HCT116 (cell line): Measurements from ENCODE around the gene TSPAN14. TPM values are rescaled to one million over a fixed set of nuclear protein-coding genes. Genes with fewer than 3 reads are reported as not detected.

ENCODE experiments used
- ATAC-seq: fragments of 200-7000 bp; cut with Tn5 transposase; 2 replicates; pipeline ENCODE4 v1.9.1; 2020; ENCODE audit warnings: mild to moderate bottlenecking, moderate library complexity
- BruUV-seq: library from RNA; stranded (reverse); fragments of 400-500 nt; replicated peaks from 2 replicates; lab custom pipeline; 2021; lab: Mats Ljungman, UMichigan
- CTCF ChIA-PET: fragments of 300-600 bp; sonication (Branson Sonifier 250); formaldehyde crosslinking; loops from one replicate; lab custom pipeline; 2021; ENCODE audit warnings: antibody characterized with exemption; lab: Charles Lee
- POLR2A ChIA-PET: fragments of 300-600, 350-600 bp; sonication (Branson Sonifier 250); formaldehyde crosslinking; loops from one replicate; lab custom pipeline; 2021; ENCODE audit warnings: antibody characterized with exemption; lab: Charles Lee
- RAD21 ChIA-PET, 2 experiments: fragments of 300-600 bp; sonication (Branson Sonifier 250); formaldehyde crosslinking; loops; one replicate each; lab custom pipeline; 2023; ENCODE audit warnings: low total read pairs in 2 of 2; ENCODE audit not compliant: uncharacterized antibody in 2 of 2, unreplicated experiment in 2 of 2, low non-redundant PET in 1 of 2; lab: Charles Lee
- DNase-seq: peaks from one replicate; pipeline ENCODE4 v3.0.0-alpha.2; 2010; ENCODE audit warnings: low read depth, low spot score
- H2AFZ ChIP-seq: fragments of 200-600 bp; shearing (Covaris generic), sonication (generic); 2 replicates; pipeline ENCODE4 v1.6.1; 2017; ENCODE audit warnings: low read depth, mixed run types, mixed read lengths, antibody characterized with exemption, low read length; ENCODE audit not compliant: poor library complexity, severe bottlenecking
- H3K27ac ChIP-seq: 2 replicates; pipeline ENCODE4 v1.5.1; 2012; ENCODE audit warnings: low read depth, low read length
- H3K27me3 ChIP-seq: fragments of 200-600 bp; sonication (generic); 2 replicates; pipeline ENCODE4 v1.6.1; 2016; ENCODE audit warnings: mixed run types, low read length, mixed read lengths; ENCODE audit not compliant: insufficient read depth
- H3K36me3 ChIP-seq, 2 experiments: fragments of 200-500 bp in 1 of 2; fragments of 200-600 bp in 1 of 2; sonication (Bioruptor generic) in 1 of 2; sonication (generic) in 1 of 2; 2 replicates each; pipeline versions ENCODE4 v1.5.1 to v1.6.1; 2014 to 2016; ENCODE audit warnings: low read length in 2 of 2, inconsistent platforms in 1 of 2, mixed read lengths in 1 of 2, mixed run types in 1 of 2; ENCODE audit not compliant: insufficient read depth in 2 of 2, control insufficient read depth in 1 of 2
- H3K4me1 ChIP-seq, 2 experiments: fragments of 200-600 bp in 1 of 2; sonication (generic) in 1 of 2; 2 replicates each; pipeline versions ENCODE4 v1.5.1 to v1.6.1; 2012 to 2017; ENCODE audit warnings: low read length in 2 of 2, inconsistent platforms in 1 of 2, mild to moderate bottlenecking in 1 of 2, mixed read lengths in 1 of 2, mixed run types in 1 of 2, moderate library complexity in 1 of 2; ENCODE audit not compliant: insufficient read depth in 2 of 2, control insufficient read depth in 1 of 2
- H3K4me2 ChIP-seq: fragments of 200-600 bp; sonication (generic); 2 replicates; pipeline ENCODE4 v1.6.1; 2017; ENCODE audit warnings: mixed run types, low read length, mixed read lengths
- H3K4me3 ChIP-seq, 2 experiments: fragments of 200-600 bp in 1 of 2; sonication (generic) in 1 of 2; replicated peaks in 1 of 2; 2 replicates each; pipeline ENCODE4 v1.5.1; 2011 to 2016; ENCODE audit warnings: low read length in 2 of 2, control low read depth in 1 of 2, low read depth in 1 of 2, mild to moderate bottlenecking in 1 of 2, mixed read lengths in 1 of 2, mixed run types in 1 of 2
- H3K79me2 ChIP-seq: fragments of 200-600 bp; sonication (generic); 2 replicates; pipeline ENCODE4 v1.6.1; 2017; ENCODE audit warnings: mild to moderate bottlenecking, mixed run types, low read length, moderate library complexity, mixed read lengths; ENCODE audit not compliant: insufficient read depth
- H3K9ac ChIP-seq: fragments of 200-600 bp; sonication (generic); 2 replicates; pipeline ENCODE4 v1.6.1; 2016; ENCODE audit warnings: low read length, mixed read lengths
- H3K9me2 ChIP-seq: fragments of 200-600 bp; sonication (generic), shearing (Covaris generic); 2 replicates; pipeline ENCODE4 v1.6.1; 2017; ENCODE audit warnings: mixed run types, mild to moderate bottlenecking, moderate library complexity; ENCODE audit not compliant: insufficient read depth
- H3K9me3 ChIP-seq, 2 experiments: fragments of 200-500 bp in 1 of 2; fragments of 200-600 bp in 1 of 2; sonication (Bioruptor generic) in 1 of 2; sonication (generic) in 1 of 2; 2 replicates each; pipeline ENCODE4 v1.6.1; 2014 to 2017; ENCODE audit warnings: low read length in 2 of 2, mixed read lengths in 2 of 2, inconsistent platforms in 1 of 2, low read depth in 1 of 2, mild to moderate bottlenecking in 1 of 2, mixed run types in 1 of 2, moderate library complexity in 1 of 2; ENCODE audit not compliant: control insufficient read depth in 1 of 2, insufficient read depth in 1 of 2
- H4K20me1 ChIP-seq: fragments of 200-600 bp; sonication (generic), shearing (Covaris generic); 2 replicates; pipeline ENCODE4 v1.6.1; 2017; ENCODE audit warnings: mixed run types, mild to moderate bottlenecking, moderate library complexity; ENCODE audit not compliant: insufficient read depth
- CBX3 ChIP-seq: IDR thresholded peaks from 2 replicates; pipeline ENCODE4 v1.6.1; 2012; ENCODE audit warnings: low read depth
- CEBPB ChIP-seq: IDR thresholded peaks from 2 replicates; pipeline ENCODE4 v1.6.1; 2012; ENCODE audit warnings: low read depth
- EGR1 ChIP-seq: IDR thresholded peaks from 2 replicates; pipeline ENCODE4 v1.6.1; 2012; ENCODE audit warnings: low read depth
- SRF ChIP-seq: IDR thresholded peaks from 2 replicates; pipeline ENCODE4 v1.6.1; 2012; ENCODE audit warnings: low read depth
- ZBTB33 ChIP-seq: IDR thresholded peaks from 2 replicates; pipeline ENCODE4 v1.6.1; 2011; ENCODE audit warnings: mild to moderate bottlenecking, low read length, moderate library complexity; ENCODE audit not compliant: insufficient replicate concordance; ENCODE audit errors: extremely low read depth
- intact Hi-C: fragments of 100-400 bp; cut with micrococcal nuclease; formaldehyde crosslinking; loops from 2 replicates; pipeline ENCODE4 v1.10.0; 2022
- total RNA-seq: library from RNA; stranded (reverse); gene quantifications from one replicate; pipeline ENCODE4 v1.2.1, GENCODE V29; 2021; ENCODE audit not compliant: unreplicated experiment
- TF ChIP-seq, protein P1 (sequence below): IDR thresholded peaks from 2 replicates; pipeline ENCODE4 v1.6.1; 2012
- TF ChIP-seq, protein P2 (sequence below): IDR thresholded peaks from 2 replicates; pipeline ENCODE4 v1.6.1; 2012

TSPAN14 gene
- total RNA-seq, 1 experiment from 2014 or later = 86.8 TPM

DNA sequence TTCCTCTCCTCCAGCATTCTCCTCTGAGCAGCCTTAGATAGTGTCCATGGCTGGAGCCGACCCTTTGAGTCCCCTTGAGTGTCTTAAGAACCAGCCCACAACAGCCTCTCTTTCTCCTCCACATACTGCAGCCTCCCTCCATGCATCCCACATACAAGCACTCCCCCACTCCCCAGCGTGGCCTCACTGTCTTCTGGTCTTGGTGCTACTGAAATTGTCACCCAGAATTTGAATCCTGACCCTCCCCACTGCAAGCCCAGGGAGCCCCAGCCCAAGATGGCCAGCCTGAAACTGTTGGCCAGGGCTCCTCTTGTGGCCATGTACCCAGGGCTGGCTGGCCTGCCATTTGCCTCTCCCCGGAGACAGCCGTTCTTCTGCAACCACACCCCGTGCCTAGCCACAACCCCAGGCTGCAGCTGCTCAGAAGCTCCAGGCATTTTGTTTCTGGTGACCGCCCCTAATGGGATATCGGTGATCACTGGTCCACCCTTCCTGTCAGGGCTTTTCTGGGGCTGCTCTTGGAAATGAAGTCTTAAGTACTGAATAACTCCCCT lies 64.8 kb downstream of the TSPAN14 start:
- intact Hi-C loops = no loop called here
- ChIA-PET RAD21 (no interaction called here), CTCF (no interaction called here), POLR2A (no interaction called here)
- Histone ChIP-seq H3K4me1 (no peaks in the 10 kb centered on the region), H3K36me3 (peaks cover 17 to 35% of the 10 kb centered on the region in 2 experiments; a peak in 3 of 4 replicates), H3K9me3 (no peaks in the 10 kb centered on the region), H3K9ac (no peak overlapping the region), H3K4me3 (no peak overlapping the region), H3K27me3 (no peaks in the 10 kb centered on the region), H3K9me2 (no peaks in the 10 kb centered on the region), H3K79me2 (no peaks in the 10 kb centered on the region), H2AFZ (no peak overlapping the region), H4K20me1 (no peaks in the 10 kb centered on the region), H3K4me2 (no peak overlapping the region)
- ATAC-seq = no peak
- no TSS peak for BruUV-seq
- TF ChIP-seq ZBTB33 (no peak), EGR1 (no peak), CBX3 (no peak), SRF (no peak), CEBPB (no peak)
- TF ChIP-seq, protein P1, sequence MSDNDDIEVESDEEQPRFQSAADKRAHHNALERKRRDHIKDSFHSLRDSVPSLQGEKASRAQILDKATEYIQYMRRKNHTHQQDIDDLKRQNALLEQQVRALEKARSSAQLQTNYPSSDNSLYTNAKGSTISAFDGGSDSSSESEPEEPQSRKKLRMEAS = no peak
- TF ChIP-seq, protein P2, sequence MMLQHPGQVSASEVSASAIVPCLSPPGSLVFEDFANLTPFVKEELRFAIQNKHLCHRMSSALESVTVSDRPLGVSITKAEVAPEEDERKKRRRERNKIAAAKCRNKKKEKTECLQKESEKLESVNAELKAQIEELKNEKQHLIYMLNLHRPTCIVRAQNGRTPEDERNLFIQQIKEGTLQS = no peak
- TF ChIP-seq, all 23 proteins: peak for 0
- no peak overlapping the region for H3K27ac ChIP-seq
- no peak for DNase-seq
